Endothelial cell of umbilical vein (primary cell): ENCODE data around the gene ANAPC1. TPM values are rescaled to one million over a fixed set of nuclear protein-coding genes. Genes with fewer than 3 reads are reported as not detected.
A peak's percentile ranks its signal among the peaks of the same experiment; 100 is the strongest.
"Not testable (repeated sequence)": the region's sequence is repeated elsewhere in the genome, so short reads cannot be mapped to it uniquely, and the experiment has no call there.

Experiments used
- BruUV-seq: library from RNA; stranded (reverse); fragments of 400-500 nt; replicated peaks from 2 replicates; lab custom pipeline; 2021; lab: Mats Ljungman, UMichigan
- CTCF ChIA-PET: fragments of 300-600, 350-600 bp; sonication (Branson Sonifier 250); formaldehyde crosslinking; loops from one replicate; lab custom pipeline; 2021; ENCODE audit warnings: antibody characterized with exemption, inconsistent platforms; lab: Charles Lee
- POLR2A ChIA-PET: fragments of 300-600, 350-600 bp; sonication (Branson Sonifier 250); formaldehyde crosslinking; loops from one replicate; lab custom pipeline; 2021; ENCODE audit warnings: antibody characterized with exemption, inconsistent platforms; lab: Charles Lee
- DNase-seq: peaks from one replicate; pipeline ENCODE4 v3.0.0-alpha.2; 2011; ENCODE audit warnings: low read depth, low spot score
- FAIRE-seq: peaks from 2 replicates; lab custom pipeline; 2011; peaks lifted over from hg19 to GRCh38; lab: Jason Lieb, UNC
- H2AFZ ChIP-seq: 2 replicates; pipeline ENCODE4 v1.6.0; 2012; ENCODE audit warnings: low read depth, low read length, control low read depth, inconsistent platforms
- H3K27ac ChIP-seq: 2 replicates; pipeline ENCODE4 v1.5.1; 2011; ENCODE audit warnings: low read depth, mild to moderate bottlenecking, control low read depth, low read length, moderate library complexity; ENCODE audit not compliant: insufficient read depth
- H3K27me3 ChIP-seq, 2 experiments: 2 replicates each; pipeline versions ENCODE4 v1.6.0 to v1.6.1; 2011; ENCODE audit warnings: low read length in 2 of 2, mixed read lengths in 1 of 2; ENCODE audit not compliant: control insufficient read depth in 2 of 2, insufficient read depth in 2 of 2
- H3K36me3 ChIP-seq, 2 experiments: 2 replicates in 1 of 2; 3 replicates in 1 of 2; pipeline ENCODE4 v1.5.1; 2011; ENCODE audit warnings: low read length in 2 of 2, mild to moderate bottlenecking in 1 of 2, moderate library complexity in 1 of 2; ENCODE audit not compliant: control insufficient read depth in 2 of 2, insufficient read depth in 2 of 2; ENCODE audit errors: extremely low read depth in 1 of 2
- H3K4me1 ChIP-seq: 3 replicates; pipeline ENCODE4 v1.5.1; 2011; ENCODE audit warnings: mild to moderate bottlenecking, low read length; ENCODE audit not compliant: control insufficient read depth, insufficient read depth; ENCODE audit errors: extremely low read depth
- H3K4me2 ChIP-seq: 2 replicates; pipeline ENCODE4 v1.6.1; 2011; ENCODE audit warnings: low read length, control low read depth, mixed read lengths; ENCODE audit not compliant: insufficient read depth
- H3K4me3 ChIP-seq, 3 experiments: fragments of 200-600 bp in 1 of 3; sonication (generic), shearing (Covaris generic) in 1 of 3; replicated peaks in 1 of 3; 2 replicates each; pipeline ENCODE4 v1.5.1; 2011 to 2016; ENCODE audit warnings: control low read depth in 3 of 3, low read length in 3 of 3, mild to moderate bottlenecking in 2 of 3, inconsistent platforms in 1 of 3, low read depth in 1 of 3, moderate library complexity in 1 of 3; ENCODE audit not compliant: insufficient read depth in 1 of 3
- H3K79me2 ChIP-seq: 2 replicates; pipeline ENCODE4 v1.6.0; 2012; ENCODE audit warnings: low read length, inconsistent platforms; ENCODE audit not compliant: control insufficient read depth, insufficient read depth
- H3K9ac ChIP-seq: replicated peaks from 2 replicates; pipeline ENCODE3; 2011; ENCODE audit warnings: low read length, control low read depth; ENCODE audit not compliant: insufficient read depth; ENCODE audit errors: extremely low read depth
- H3K9me1 ChIP-seq: replicated peaks from 3 replicates; pipeline ENCODE4 v1.6.0; 2011; ENCODE audit warnings: mild to moderate bottlenecking, low read length; ENCODE audit not compliant: control insufficient read depth, insufficient read depth; ENCODE audit errors: extremely low read depth
- H3K9me3 ChIP-seq: replicated peaks from 2 replicates; pipeline ENCODE4 v1.5.1; 2012; ENCODE audit warnings: low read length, inconsistent platforms; ENCODE audit not compliant: control insufficient read depth, insufficient read depth
- H4K20me1 ChIP-seq: replicated peaks from 2 replicates; pipeline ENCODE3; 2011; ENCODE audit warnings: mild to moderate bottlenecking, low read length; ENCODE audit not compliant: control insufficient read depth, insufficient read depth; ENCODE audit errors: extremely low read depth
- dilution Hi-C: fragments of 300-500 bp; cut with MboI; formaldehyde crosslinking; loops from one replicate; pipeline ENCODE4 v1.15.0; 2019; ENCODE audit warnings: low sequenced_read_pairs; ENCODE audit not compliant: extremely low pct_ligation_motif_present
- intact Hi-C: fragments of 100-400 bp; cut with micrococcal nuclease; formaldehyde crosslinking; loops from one replicate; pipeline ENCODE4 v1.10.0; 2022
- polyA plus RNA-seq, 4 experiments: library from polyadenylated mRNA; depleted of rRNA in 3 of 4; stranded (reverse) in 3 of 4; unstranded in 1 of 4; fragments of >200 nt; gene quantifications; 2 replicates each; pipeline versions ENCODE4 v1.2.1 to v1.2.3, GENCODE V29; 2011 to 2012; ENCODE audit warnings: missing spikeins in 1 of 4
- total RNA-seq: library from RNA; stranded (reverse); gene quantifications from 2 replicates; pipeline ENCODE4 v1.2.3, GENCODE V29; 2021

ANAPC1 gene
- total and polyA plus RNA-seq, 2 donors (not counting 3 experiments of a cell fraction or from before 2014, with no cell fraction given), result 21.9 to 61.5 TPM

- POLR2A ChIA-PET, H3K36me3 ChIP-seq, H3K27ac ChIP-seq, H3K79me2 ChIP-seq, H3K27me3 ChIP-seq, H3K9me1 ChIP-seq, H3K4me3 ChIP-seq, intact Hi-C loops, H3K4me2 ChIP-seq, H2AFZ ChIP-seq, DNase-seq, BruUV-seq, H3K4me1 ChIP-seq, CTCF ChIA-PET, dilution Hi-C loops, H3K9me3 ChIP-seq, H3K9ac ChIP-seq, FAIRE-seq, H4K20me1 ChIP-seq: not testable (repeated sequence)
Measured at GRCh38 chr2:111772180-111772579, 111.8 kb downstream of the ANAPC1 start.

DNA sequence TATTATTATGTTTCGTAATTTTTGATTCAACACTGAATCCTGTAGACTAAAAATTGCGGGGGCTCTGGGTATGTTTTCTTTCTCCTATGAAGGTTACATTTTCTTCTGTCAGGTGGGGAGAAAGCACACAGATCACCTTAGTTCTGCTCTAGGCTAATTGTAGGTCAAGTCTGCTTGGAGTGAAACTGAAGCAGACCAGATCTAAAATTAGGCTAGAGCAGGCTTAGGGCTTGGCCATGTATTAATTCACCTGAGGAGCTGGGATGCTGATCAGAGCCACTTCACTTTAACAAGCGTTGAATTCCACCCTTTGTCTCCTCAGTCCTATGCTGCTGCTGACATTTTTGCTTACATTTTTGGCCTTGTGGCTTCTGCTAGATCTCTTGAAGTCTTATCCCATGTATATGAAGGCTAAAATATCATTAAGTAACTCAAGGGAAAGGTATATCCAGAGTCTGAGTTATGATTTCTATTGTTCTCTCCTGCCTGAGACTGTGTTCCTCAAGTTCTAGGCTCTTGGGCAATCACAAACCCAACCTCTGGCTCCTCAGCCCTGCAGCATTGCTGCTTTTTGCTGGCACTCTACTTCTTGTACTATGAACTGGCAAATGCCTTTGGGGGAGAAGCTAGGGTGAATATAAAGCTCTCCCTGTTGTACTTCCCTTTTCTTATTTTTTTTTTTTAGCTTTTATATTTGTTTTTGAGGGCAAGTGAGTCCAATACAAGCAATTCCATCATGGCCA lies 112.9 kb downstream of the ANAPC1 start:
- dilution Hi-C loops, H3K4me1 ChIP-seq, POLR2A ChIA-PET, H3K36me3 ChIP-seq, H3K27ac ChIP-seq, H3K27me3 ChIP-seq, H3K9me3 ChIP-seq, H4K20me1 ChIP-seq, BruUV-seq, intact Hi-C loops, H3K4me3 ChIP-seq, H3K79me2 ChIP-seq, H2AFZ ChIP-seq, H3K4me2 ChIP-seq, CTCF ChIA-PET, H3K9me1 ChIP-seq, H3K9ac ChIP-seq, DNase-seq: not testable (repeated sequence)
- FAIRE-seq, result peak; percentile 40

- H3K79me2 ChIP-seq, H4K20me1 ChIP-seq, BruUV-seq, POLR2A ChIA-PET, H3K4me3 ChIP-seq, CTCF ChIA-PET, H3K27ac ChIP-seq, H2AFZ ChIP-seq, H3K4me1 ChIP-seq, H3K4me2 ChIP-seq, dilution Hi-C loops, H3K9me3 ChIP-seq, H3K9me1 ChIP-seq, H3K27me3 ChIP-seq, H3K9ac ChIP-seq, DNase-seq, intact Hi-C loops, H3K36me3 ChIP-seq: not testable (repeated sequence)
- FAIRE-seq, result peak; percentile 48
Measured at GRCh38 chr2:111768266-111769190, 115.5 kb downstream of the ANAPC1 start.

GRCh38 chr2:111767087-111767486 lies 116.9 kb downstream of the ANAPC1 start:
- H3K4me2 ChIP-seq, H3K27ac ChIP-seq, CTCF ChIA-PET, BruUV-seq, H3K9me3 ChIP-seq, FAIRE-seq, H3K9ac ChIP-seq, H3K27me3 ChIP-seq, POLR2A ChIA-PET, H3K79me2 ChIP-seq, intact Hi-C loops, dilution Hi-C loops, H4K20me1 ChIP-seq, H3K9me1 ChIP-seq, H3K4me3 ChIP-seq, H2AFZ ChIP-seq, DNase-seq, H3K36me3 ChIP-seq, H3K4me1 ChIP-seq: not testable (repeated sequence)
